SK-N-SH treated with all-trans-retinoic acid at 6 μM for 48 hours (cell line): ENCODE measurements around the gene ELK1.

Experiments
- ATAC-seq: fragments of 200-7000 bp; cut with Tn5 transposase; 3 replicates; pipeline ENCODE4 v1.9.1; 2020; ENCODE audit warnings: mild to moderate bottlenecking, moderate library complexity
- ARNTL ChIP-seq: fragments of 450-650 bp; formaldehyde crosslinking; IDR thresholded peaks from 2 replicates; pipeline ENCODE4 v1.5.0; 2020; ENCODE audit warnings: low read depth, mild to moderate bottlenecking, moderate library complexity, borderline replicate concordance
- BACH2 ChIP-seq: fragments of 250-450 bp; sonication (Bioruptor Pico); IDR thresholded peaks from 2 replicates; pipeline ENCODE4 v1.9.0; 2021; ENCODE audit warnings: mild to moderate bottlenecking, borderline replicate concordance
- ESRRG ChIP-seq: fragments of 250-450 bp; sonication (Bioruptor Pico); IDR thresholded peaks from 2 replicates; pipeline ENCODE4 v1.6.1; 2021; ENCODE audit warnings: mild to moderate bottlenecking
- GLIS3 ChIP-seq: fragments of 250-450 bp; sonication (Bioruptor Pico); IDR thresholded peaks from 2 replicates; pipeline ENCODE4 v1.5.0; 2020; ENCODE audit warnings: mild to moderate bottlenecking, moderate library complexity
- ISL1 ChIP-seq: fragments of 250-450 bp; sonication (Bioruptor Pico); IDR thresholded peaks from 2 replicates; pipeline ENCODE4 v2.1.2; 2022; ENCODE audit warnings: mild to moderate bottlenecking, moderate library complexity
- OSR1 ChIP-seq: fragments of 250-450 bp; sonication (Bioruptor Pico); IDR thresholded peaks from 2 replicates; pipeline ENCODE4 v1.8.0; 2022; ENCODE audit warnings: moderate library complexity, mild to moderate bottlenecking, inconsistent platforms
- PPARA ChIP-seq: fragments of 250-450 bp; sonication (Bioruptor Pico); IDR thresholded peaks from 2 replicates; pipeline ENCODE4 v1.5.0; 2020; ENCODE audit warnings: mild to moderate bottlenecking, borderline replicate concordance
- RARB ChIP-seq: fragments of 250-450 bp; sonication (Bioruptor Pico); IDR thresholded peaks from 2 replicates; pipeline ENCODE4 v1.8.0; 2021; ENCODE audit warnings: mild to moderate bottlenecking, moderate library complexity
- SNAI2 ChIP-seq: fragments of 250-450 bp; sonication (Bioruptor Pico); IDR thresholded peaks from 2 replicates; pipeline ENCODE4 v1.5.0; 2020; ENCODE audit warnings: mild to moderate bottlenecking, moderate library complexity
- TCF4 ChIP-seq: fragments of 250-450 bp; sonication (Bioruptor Pico); IDR thresholded peaks from 2 replicates; pipeline ENCODE4 v1.8.0; 2021; ENCODE audit warnings: mild to moderate bottlenecking, moderate library complexity, borderline replicate concordance
- TOX ChIP-seq: fragments of 250-450 bp; sonication (Bioruptor Pico); IDR thresholded peaks from 2 replicates; pipeline ENCODE4 v1.8.0; 2021; ENCODE audit warnings: mild to moderate bottlenecking, moderate library complexity, borderline replicate concordance
- ZC3H10 ChIP-seq: fragments of 250-450 bp; sonication (Bioruptor Pico); IDR thresholded peaks from 2 replicates; pipeline ENCODE4 v1.5.1; 2021; ENCODE audit warnings: mild to moderate bottlenecking, moderate library complexity
- ZFP3 ChIP-seq: fragments of 250-450 bp; sonication (Bioruptor Pico); IDR thresholded peaks from 2 replicates; pipeline ENCODE4 v1.5.0; 2020; ENCODE audit warnings: mild to moderate bottlenecking, moderate library complexity
- ZFP30 ChIP-seq: fragments of 450-650 bp; formaldehyde crosslinking; IDR thresholded peaks from 2 replicates; pipeline ENCODE4 v1.5.0; 2022; ENCODE audit warnings: mild to moderate bottlenecking, moderate library complexity
- ZNF565 ChIP-seq: fragments of 450-650 bp; formaldehyde crosslinking; conservative IDR thresholded peaks from 2 replicates; pipeline ENCODE4 v1.5.0; 2020; ENCODE audit warnings: low read depth, mild to moderate bottlenecking, moderate library complexity
- ZNF70 ChIP-seq: fragments of 450-650 bp; formaldehyde crosslinking; IDR thresholded peaks from 2 replicates; pipeline ENCODE4 v1.5.0; 2020; ENCODE audit warnings: mild to moderate bottlenecking, moderate library complexity
- TF ChIP-seq, protein P1 (sequence below): fragments of 250-450 bp; sonication (Bioruptor Pico); IDR thresholded peaks from 2 replicates; pipeline ENCODE4 v1.5.1; 2020; ENCODE audit warnings: low read depth, mild to moderate bottlenecking, moderate library complexity
- TF ChIP-seq, protein P2 (sequence below): fragments of 250-450 bp; sonication (Bioruptor Pico); IDR thresholded peaks from 2 replicates; pipeline ENCODE4 v1.5.0; 2020; ENCODE audit warnings: mild to moderate bottlenecking, moderate library complexity
- TF ChIP-seq, protein P3 (sequence below): fragments of 250-450 bp; sonication (Bioruptor Pico); IDR thresholded peaks from 2 replicates; pipeline ENCODE4 v1.8.0; 2020; ENCODE audit warnings: mild to moderate bottlenecking, moderate library complexity, borderline replicate concordance
- TF ChIP-seq, protein P4 (sequence below): fragments of 250-450 bp; sonication (Bioruptor Pico); IDR thresholded peaks from 2 replicates; pipeline ENCODE4 v1.8.0; 2021; ENCODE audit warnings: low read depth, mild to moderate bottlenecking, moderate library complexity, borderline replicate concordance
- TF ChIP-seq, protein P5 (sequence below): fragments of 250-450 bp; sonication (Bioruptor Pico); IDR thresholded peaks from 2 replicates; pipeline ENCODE4 v1.5.1; 2021; ENCODE audit warnings: mild to moderate bottlenecking, moderate library complexity

ELK1 gene

DNA sequence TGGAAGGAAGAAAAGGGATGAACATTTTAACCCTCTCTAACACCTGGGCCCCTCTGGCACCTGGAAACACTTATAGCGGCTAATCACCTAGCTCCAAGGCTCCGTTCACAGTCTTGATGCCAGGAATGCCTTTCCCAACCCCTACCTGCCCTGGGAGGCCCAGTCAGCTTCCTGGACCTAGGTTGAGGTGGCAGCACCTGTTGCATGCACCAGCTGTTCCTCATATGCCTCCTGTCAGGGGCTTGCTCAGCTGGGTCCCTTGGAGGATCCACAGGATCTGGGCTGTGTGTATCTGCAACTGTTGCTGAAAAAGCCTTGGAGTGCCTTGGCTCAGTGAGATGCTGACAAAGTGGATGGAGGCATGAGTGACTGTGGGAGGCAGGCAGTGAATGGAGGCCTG, 25.0 kb downstream of the ELK1 start:
- ATAC-seq: no peak
- TF ChIP-seq, protein P1, sequence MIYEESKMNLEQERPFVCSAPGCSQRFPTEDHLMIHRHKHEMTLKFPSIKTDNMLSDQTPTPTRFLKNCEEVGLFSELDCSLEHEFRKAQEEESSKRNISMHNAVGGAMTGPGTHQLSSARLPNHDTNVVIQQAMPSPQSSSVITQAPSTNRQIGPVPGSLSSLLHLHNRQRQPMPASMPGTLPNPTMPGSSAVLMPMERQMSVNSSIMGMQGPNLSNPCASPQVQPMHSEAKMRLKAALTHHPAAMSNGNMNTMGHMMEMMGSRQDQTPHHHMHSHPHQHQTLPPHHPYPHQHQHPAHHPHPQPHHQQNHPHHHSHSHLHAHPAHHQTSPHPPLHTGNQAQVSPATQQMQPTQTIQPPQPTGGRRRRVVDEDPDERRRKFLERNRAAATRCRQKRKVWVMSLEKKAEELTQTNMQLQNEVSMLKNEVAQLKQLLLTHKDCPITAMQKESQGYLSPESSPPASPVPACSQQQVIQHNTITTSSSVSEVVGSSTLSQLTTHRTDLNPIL (CRISPR knock-in tag): no peak
- TF ChIP-seq ISL1 (CRISPR knock-in tag) (no peak), ZNF565 (CRISPR knock-in tag) (no peak), ARNTL (CRISPR knock-in tag) (no peak), PPARA (CRISPR knock-in tag) (no peak), SNAI2 (CRISPR knock-in tag) (no peak), OSR1 (CRISPR knock-in tag) (no peak), ZC3H10 (CRISPR knock-in tag) (no peak), RARB (CRISPR knock-in tag) (no peak), ESRRG (CRISPR knock-in tag) (no peak), ZNF70 (CRISPR knock-in tag) (no peak), ZFP30 (no peak), TOX (CRISPR knock-in tag) (no peak)
- TF ChIP-seq, protein P2, sequence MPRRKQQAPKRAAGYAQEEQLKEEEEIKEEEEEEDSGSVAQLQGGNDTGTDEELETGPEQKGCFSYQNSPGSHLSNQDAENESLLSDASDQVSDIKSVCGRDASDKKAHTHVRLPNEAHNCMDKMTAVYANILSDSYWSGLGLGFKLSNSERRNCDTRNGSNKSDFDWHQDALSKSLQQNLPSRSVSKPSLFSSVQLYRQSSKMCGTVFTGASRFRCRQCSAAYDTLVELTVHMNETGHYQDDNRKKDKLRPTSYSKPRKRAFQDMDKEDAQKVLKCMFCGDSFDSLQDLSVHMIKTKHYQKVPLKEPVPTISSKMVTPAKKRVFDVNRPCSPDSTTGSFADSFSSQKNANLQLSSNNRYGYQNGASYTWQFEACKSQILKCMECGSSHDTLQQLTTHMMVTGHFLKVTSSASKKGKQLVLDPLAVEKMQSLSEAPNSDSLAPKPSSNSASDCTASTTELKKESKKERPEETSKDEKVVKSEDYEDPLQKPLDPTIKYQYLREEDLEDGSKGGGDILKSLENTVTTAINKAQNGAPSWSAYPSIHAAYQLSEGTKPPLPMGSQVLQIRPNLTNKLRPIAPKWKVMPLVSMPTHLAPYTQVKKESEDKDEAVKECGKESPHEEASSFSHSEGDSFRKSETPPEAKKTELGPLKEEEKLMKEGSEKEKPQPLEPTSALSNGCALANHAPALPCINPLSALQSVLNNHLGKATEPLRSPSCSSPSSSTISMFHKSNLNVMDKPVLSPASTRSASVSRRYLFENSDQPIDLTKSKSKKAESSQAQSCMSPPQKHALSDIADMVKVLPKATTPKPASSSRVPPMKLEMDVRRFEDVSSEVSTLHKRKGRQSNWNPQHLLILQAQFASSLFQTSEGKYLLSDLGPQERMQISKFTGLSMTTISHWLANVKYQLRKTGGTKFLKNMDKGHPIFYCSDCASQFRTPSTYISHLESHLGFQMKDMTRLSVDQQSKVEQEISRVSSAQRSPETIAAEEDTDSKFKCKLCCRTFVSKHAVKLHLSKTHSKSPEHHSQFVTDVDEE (CRISPR knock-in tag): no peak
- TF ChIP-seq, protein P3, sequence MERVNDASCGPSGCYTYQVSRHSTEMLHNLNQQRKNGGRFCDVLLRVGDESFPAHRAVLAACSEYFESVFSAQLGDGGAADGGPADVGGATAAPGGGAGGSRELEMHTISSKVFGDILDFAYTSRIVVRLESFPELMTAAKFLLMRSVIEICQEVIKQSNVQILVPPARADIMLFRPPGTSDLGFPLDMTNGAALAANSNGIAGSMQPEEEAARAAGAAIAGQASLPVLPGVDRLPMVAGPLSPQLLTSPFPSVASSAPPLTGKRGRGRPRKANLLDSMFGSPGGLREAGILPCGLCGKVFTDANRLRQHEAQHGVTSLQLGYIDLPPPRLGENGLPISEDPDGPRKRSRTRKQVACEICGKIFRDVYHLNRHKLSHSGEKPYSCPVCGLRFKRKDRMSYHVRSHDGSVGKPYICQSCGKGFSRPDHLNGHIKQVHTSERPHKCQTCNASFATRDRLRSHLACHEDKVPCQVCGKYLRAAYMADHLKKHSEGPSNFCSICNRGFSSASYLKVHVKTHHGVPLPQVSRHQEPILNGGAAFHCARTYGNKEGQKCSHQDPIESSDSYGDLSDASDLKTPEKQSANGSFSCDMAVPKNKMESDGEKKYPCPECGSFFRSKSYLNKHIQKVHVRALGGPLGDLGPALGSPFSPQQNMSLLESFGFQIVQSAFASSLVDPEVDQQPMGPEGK (CRISPR knock-in tag): no peak
- TF ChIP-seq, protein P4, sequence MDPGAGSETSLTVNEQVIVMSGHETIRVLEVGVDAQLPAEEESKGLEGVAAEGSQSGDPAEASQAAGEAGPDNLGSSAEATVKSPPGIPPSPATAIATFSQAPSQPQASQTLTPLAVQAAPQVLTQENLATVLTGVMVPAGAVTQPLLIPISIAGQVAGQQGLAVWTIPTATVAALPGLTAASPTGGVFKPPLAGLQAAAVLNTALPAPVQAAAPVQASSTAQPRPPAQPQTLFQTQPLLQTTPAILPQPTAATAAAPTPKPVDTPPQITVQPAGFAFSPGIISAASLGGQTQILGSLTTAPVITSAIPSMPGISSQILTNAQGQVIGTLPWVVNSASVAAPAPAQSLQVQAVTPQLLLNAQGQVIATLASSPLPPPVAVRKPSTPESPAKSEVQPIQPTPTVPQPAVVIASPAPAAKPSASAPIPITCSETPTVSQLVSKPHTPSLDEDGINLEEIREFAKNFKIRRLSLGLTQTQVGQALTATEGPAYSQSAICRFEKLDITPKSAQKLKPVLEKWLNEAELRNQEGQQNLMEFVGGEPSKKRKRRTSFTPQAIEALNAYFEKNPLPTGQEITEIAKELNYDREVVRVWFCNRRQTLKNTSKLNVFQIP (CRISPR knock-in tag): no peak

DNA sequence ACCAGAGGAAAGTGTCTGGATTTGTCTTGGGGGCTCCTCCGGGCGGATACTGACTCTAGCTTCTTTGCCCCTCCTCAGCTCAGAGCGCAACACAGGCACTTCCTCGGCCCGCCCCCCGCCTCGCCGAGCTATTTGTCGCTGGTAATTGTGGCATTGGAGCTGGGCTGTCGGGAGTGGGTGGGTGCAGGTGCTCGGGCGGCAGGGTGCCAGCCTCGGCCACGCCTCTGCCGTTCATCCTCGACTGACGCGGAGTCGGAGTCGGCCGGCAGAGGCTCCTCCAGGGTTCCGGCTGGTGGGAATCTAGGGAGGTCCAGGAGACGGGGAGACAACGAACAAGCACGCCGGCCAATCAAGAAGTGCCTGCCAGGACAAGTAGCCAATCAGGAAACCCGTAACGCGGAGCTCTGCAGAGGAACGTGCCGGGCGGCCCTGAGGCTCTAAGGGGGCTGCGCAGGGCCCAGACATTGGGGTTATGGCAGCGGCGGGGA, 26.8 kb downstream of the ELK1 start:
- ATAC-seq: peak; percentile 93
- TF ChIP-seq ISL1 (CRISPR knock-in tag) (no peak), ZNF70 (CRISPR knock-in tag) (no peak), ZFP3 (CRISPR knock-in tag) (no peak), ZNF565 (CRISPR knock-in tag) (no peak)

DNA sequence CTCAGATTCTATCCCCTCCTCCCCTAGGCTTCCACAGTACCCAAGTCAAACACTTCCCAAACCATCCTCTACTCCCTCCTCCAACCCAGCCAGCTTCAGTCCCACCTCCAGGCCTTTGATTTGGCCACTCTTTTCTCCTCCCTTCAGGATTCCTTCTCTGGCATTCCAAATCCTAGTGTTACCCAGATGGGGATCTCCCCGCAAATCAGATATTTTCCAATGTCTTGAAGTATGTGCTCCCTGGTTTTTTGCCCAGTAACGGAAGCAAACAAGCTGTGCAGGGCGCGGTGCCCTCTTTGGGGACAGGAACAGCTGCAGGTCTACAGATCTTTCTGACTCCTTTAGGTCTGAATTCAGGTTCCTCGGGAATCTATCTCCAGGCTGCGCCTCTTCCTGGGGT, 28.5 kb downstream of the ELK1 start:
- TF ChIP-seq ZNF70 (CRISPR knock-in tag) (no peak), GLIS3 (no peak), TCF4 (CRISPR knock-in tag) (no peak), ESRRG (CRISPR knock-in tag) (no peak), BACH2 (CRISPR knock-in tag) (no peak), PPARA (CRISPR knock-in tag) (no peak), RARB (CRISPR knock-in tag) (no peak), TOX (CRISPR knock-in tag) (no peak)
- TF ChIP-seq, protein P5, sequence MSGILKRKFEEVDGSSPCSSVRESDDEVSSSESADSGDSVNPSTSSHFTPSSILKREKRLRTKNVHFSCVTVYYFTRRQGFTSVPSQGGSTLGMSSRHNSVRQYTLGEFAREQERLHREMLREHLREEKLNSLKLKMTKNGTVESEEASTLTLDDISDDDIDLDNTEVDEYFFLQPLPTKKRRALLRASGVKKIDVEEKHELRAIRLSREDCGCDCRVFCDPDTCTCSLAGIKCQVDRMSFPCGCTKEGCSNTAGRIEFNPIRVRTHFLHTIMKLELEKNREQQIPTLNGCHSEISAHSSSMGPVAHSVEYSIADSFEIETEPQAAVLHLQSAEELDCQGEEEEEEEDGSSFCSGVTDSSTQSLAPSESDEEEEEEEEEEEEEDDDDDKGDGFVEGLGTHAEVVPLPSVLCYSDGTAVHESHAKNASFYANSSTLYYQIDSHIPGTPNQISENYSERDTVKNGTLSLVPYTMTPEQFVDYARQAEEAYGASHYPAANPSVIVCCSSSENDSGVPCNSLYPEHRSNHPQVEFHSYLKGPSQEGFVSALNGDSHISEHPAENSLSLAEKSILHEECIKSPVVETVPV: no peak
- ATAC-seq: no peak
